Measurements from ENCODE around the gene MRPL22. TPM values are rescaled to one million over a fixed set of nuclear protein-coding genes. Genes with fewer than 3 reads are reported as not detected.
A peak's percentile ranks its signal among the peaks of the same experiment; 100 is the strongest.
"Not testable (repeated sequence)": the region's sequence is repeated elsewhere in the genome, so short reads cannot be mapped to it uniquely, and the experiment has no call there.

Gene MRPL22
- polyA plus RNA-seq, 10 donors: 30.1 to 39.4 (median 32.0) TPM

- DNase-seq: peak; percentile 82 to 96 (median 91)
Observed at GRCh38 chr5:154937718-154938466, 3.0 kb upstream of the MRPL22 start, which contains the start of gene GEMIN5. Gene GEMIN5 (minus strand): TSS chr5:154938211. CDS start chr5:154938133, 78 bp downstream.

- not testable (repeated sequence) for DNase-seq
Observed at GRCh38 chr5:154939387-154939786, 1.5 kb upstream of the MRPL22 start.

- DNase-seq: no peak
Observed at GRCh38 chr5:154940375-154940771, 500 bp upstream of the MRPL22 start.

- DNase-seq: no peak
Observed at GRCh38 chr5:154943527-154943926, 2.7 kb downstream of the MRPL22 start.

- no peak for DNase-seq
Observed at GRCh38 chr5:154944716-154945115, 3.8 kb downstream of the MRPL22 start.

GRCh38 chr5:154945695-154946301, 4.9 kb downstream of the MRPL22 start:
- peak in 1 of 3 donors; percentile 30 for DNase-seq

- DNase-seq: no peak
Observed at GRCh38 chr5:154947778-154948177, 6.9 kb downstream of the MRPL22 start.

GRCh38 chr5:154948313-154948712, 7.4 kb downstream of the MRPL22 start:
- no peak for DNase-seq

GRCh38 chr5:154949781-154950180, 8.9 kb downstream of the MRPL22 start:
- DNase-seq: no peak

GRCh38 chr5:154956712-154957111, 15.8 kb downstream of the MRPL22 start:
- DNase-seq: no peak

- DNase-seq: no peak
Observed at GRCh38 chr5:154962494-154962893, 21.6 kb downstream of the MRPL22 start.

- DNase-seq: no peak
Observed at GRCh38 chr5:154966081-154966841, 25.4 kb downstream of the MRPL22 start.

- DNase-seq: no peak
Observed at GRCh38 chr5:154966874-154967273, 26.0 kb downstream of the MRPL22 start.

GRCh38 chr5:154967421-154968024, 26.6 kb downstream of the MRPL22 start:
- DNase-seq: no peak

- DNase-seq: no peak
Observed at GRCh38 chr5:154968953-154969352, 28.1 kb downstream of the MRPL22 start.

GRCh38 chr5:154970759-154971158, 29.9 kb downstream of the MRPL22 start:
- DNase-seq: no peak

- DNase-seq: peak in 1 of 3 donors; percentile 12
Observed at GRCh38 chr5:154971501-154971900, 30.6 kb downstream of the MRPL22 start.

GRCh38 chr5:154972476-154973080, 31.7 kb downstream of the MRPL22 start:
- peak; percentile 14 to 52 (median 28) for DNase-seq

GRCh38 chr5:154976082-154976481, 35.2 kb downstream of the MRPL22 start:
- DNase-seq: not testable (repeated sequence)

GRCh38 chr5:154977409-154977808, 36.5 kb downstream of the MRPL22 start:
- DNase-seq: no peak

- DNase-seq: not testable (repeated sequence)
Observed at GRCh38 chr5:154978294-154978693, 37.4 kb downstream of the MRPL22 start.

Measured in muscle of back (tissue), 11 donors.